Measurements from ENCODE around the gene HSPA8. TPM values are rescaled to one million over a fixed set of nuclear protein-coding genes. Genes with fewer than 3 reads are reported as not detected.
"Not testable (repeated sequence)": the region's sequence is repeated elsewhere in the genome, so short reads cannot be mapped to it uniquely, and the experiment has no call there.

The HSPA8 gene
- total RNA-seq, 1 donor from 2014 or later: 1,578 TPM

- no peak for DNase-seq (ENCODE audit: extremely low read depth, low read depth, low spot score)
Observed at GRCh38 chr11:123072762-123073161, 10.8 kb upstream of the HSPA8 start.

DNA sequence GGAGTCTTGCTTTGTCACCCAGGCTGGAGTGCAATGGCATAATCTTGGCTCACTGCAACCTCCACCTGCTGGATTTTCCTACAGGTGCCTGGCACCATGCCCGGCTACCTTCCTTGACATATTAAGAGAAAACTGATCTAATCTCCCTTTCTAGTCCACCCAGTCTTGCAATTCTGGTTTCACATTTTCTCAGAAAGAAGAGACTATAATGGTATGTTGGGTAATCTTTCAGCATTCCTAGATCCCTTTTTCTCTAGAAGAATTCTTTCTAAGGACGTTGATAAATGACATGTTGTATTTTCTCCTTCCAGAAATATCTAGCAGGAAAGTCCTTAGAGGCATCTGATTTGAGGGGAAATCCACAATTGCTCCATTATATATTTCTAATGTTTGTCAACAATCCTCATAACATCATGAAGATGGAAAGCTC is 10.4 kb upstream of the HSPA8 start:
- DNase-seq (ENCODE audit: extremely low read depth, low read depth, low spot score): no peak

DNA sequence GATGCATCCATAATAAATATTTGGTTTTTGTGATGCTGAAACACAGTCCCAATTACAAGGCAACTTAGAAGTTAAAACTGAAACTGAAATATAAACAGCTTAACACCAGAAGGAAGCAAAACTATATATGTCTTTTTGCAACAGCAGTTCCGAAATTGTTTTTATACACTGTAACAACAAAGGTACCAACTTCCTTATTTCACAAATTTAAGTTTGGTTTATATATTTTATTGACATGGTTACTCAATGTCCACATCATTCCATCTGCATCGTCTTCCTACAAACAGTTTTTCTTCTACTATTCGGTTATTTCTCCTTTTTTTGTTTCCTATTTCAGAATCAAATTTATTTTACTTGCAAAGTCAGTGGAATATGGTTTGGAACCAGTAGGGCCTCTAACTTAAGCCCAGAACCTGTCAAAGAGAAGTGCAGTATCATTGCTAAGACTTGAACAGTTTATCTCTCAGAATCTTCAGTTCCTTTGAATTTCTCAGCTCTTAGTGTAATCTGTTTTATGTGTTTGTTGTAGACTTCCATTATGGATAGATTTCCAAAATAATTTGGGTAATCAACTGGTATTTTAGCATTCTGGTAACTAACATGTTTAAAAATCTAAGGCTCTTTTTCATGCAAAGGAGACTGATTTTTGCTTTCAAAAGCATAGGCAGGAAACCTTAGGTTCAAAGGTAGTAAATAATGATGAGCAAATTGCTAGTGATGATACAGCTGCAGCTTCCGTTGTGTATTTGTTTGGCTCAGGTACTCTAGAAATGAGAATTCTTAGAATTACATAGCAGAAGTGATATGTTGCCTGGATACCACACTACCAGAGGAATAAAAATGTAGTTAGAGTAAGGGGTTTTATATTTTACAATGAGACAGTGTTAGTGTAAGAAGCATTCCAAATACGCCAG is 8.2 kb upstream of the HSPA8 start:
- DNase-seq (ENCODE audit: extremely low read depth, low read depth, low spot score): no peak

GRCh38 chr11:123065621-123066020 is 3.7 kb upstream of the HSPA8 start:
- no peak for DNase-seq (ENCODE audit: extremely low read depth, low read depth, low spot score)

DNA sequence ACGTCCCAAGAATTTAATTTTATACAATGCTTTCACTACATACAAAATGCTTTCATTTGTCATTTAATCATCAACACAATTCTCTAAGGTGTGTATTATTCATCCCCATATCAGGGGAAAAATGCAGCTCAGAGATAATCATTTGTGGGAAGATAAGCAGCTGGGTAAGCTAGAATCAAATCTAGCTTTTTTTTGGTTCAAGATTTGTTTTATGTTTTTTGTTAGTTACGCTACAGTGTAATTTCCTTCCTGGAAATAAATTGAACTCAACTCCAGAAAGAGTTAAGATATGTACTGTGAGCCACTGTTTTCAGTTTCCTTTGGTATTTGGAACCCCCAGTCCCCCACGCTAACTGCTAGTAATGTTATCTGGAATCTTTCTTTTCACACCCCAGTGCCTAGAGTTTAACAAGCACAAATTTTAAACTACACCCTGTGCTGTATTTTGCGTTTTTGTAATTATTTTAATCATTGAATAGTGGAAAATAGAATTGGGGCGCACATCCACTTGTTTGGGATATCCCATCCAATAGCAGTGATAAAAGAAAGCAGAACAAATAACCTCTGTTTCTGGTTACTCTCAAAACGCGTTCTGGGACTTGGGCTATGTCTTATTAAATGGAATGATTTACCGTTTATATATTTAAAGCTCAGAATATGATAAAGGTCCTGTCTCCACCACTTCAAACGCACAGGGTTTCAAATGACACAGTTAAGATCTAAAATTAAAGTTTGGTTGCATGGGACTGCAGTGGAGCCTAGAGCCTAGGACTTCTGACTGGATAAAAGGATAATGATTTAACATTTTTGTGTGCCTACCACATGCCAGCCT is 2.1 kb upstream of the HSPA8 start:
- no peak for DNase-seq (ENCODE audit: extremely low read depth, low read depth, low spot score)

DNA sequence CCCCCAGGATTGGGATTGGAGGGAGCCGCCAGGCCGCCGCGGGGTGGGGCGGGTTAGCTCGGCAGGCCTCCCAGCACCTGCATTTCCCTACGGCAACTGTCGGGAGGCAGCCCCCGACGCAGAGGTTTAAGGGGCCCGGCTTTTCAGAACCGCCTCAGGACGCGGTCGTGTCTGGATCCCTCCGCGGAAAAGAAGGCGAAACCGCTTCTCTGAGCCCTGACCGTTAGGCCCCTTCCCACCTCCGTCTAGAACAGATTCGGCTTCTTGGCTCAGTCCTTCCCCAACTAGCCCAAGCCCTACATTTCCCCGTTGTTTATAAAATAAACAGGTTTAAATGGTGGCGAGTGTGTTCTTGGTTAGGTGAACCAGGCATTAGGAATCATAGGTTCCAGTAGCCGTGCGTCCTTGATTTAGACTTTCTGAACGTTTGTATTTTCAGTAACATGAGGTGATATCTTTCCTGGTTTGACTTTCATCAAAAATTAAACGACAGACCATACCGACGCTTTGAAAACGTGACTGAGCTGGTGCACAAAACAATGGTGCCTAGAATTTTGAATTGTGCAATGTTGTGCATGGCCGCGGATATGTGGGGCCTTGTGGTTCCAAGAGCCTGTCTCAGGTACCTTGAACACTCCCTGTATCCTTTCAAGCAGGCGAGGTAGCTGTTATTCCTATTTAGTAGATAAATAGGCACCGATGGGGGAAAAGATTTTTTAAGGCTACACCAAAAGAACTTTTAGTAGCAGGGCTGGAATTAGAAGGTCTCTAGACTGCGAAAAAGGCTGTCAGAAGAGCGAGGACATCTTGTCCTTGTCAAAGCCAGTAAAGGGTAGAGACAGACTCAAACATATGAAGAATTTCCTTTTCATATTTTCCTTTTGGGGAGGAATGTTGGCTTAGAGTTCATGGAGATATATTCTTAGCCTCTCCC is 1.2 kb upstream of the HSPA8 start:
- peak; percentile 55 for DNase-seq (ENCODE audit: extremely low read depth, low read depth, low spot score)

DNA sequence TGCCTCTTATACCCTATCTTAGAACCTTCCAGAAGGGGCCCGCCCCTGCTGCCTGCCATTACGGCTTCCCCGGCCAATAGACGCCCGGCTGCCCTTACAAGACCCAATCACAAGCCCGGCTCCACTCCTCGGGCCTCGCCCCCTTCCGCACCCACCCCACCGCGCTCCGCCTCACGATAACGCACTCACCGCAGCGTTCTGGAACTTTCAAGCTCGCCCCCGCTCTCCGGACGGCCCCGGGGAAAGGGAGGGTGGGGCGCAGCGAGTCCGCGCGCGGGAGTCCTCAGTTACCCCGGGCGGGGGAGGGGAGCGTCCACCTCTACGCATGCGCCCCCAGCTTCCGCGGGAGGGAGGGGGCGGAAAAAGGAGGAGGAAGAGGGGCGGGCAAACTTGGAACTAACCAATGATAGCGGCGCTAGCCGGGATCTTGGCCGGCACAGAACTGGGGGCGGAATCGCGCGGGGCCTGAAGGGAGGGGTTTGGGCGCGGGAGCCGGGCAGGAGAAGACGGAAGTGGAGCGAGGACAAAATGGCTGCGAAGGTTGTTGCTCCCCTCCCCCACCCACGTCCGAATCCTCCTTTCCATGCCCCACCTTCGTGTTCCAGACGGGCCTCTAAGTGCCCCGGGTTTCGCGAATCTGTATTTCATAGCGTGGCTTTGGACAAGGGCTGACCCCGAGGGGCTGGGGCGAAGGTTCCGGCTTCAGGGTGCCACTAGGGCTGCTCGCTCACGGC is 389 bp upstream of the HSPA8 start:
- DNase-seq (ENCODE audit: extremely low read depth, low read depth, low spot score): peak; percentile 84

DNA sequence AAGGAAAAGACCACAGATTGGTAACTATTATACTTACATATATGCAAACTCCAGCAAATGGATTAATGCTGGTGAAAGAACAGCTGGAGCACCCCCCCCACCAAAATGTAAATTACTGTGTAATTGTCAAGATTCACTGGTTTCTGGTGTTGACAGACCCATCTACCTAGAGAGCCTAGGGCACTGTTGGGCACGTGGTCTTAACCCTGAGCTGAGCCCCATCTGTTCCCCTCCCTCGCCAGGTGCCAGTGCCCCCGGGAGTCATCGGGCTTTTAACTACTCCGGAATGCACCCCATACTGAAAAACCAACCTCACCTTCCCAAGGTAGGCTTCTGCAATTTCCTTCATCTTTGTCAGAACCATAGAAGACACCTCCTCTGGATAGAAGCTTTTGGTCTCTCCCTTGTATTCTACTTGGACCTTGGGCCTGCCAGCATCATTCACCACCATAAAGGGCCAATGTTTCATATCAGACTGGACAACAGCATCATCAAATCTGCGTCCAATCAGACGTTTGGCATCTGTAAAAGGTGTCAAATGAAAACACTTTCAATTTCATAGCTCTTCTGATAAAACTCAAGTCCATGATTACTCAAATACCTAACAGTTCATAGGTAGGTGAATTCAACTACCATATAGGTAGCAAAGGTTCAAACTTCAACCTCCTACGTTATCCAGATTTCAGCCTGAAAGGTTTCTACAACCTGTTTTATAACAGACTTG is 1.5 kb downstream of the HSPA8 start:
- DNase-seq (ENCODE audit: extremely low read depth, low read depth, low spot score): no peak

GRCh38 chr11:123059041-123059920 is 2.7 kb downstream of the HSPA8 start:
- not testable (repeated sequence) for DNase-seq (ENCODE audit: extremely low read depth, low read depth, low spot score)

- no peak for DNase-seq (ENCODE audit: extremely low read depth, low read depth, low spot score)
Observed at GRCh38 chr11:123057661-123058305, 4.2 kb downstream of the HSPA8 start.

- DNase-seq (ENCODE audit: extremely low read depth, low read depth, low spot score): no peak
Observed at GRCh38 chr11:123056835-123057491, 5.0 kb downstream of the HSPA8 start.

DNA sequence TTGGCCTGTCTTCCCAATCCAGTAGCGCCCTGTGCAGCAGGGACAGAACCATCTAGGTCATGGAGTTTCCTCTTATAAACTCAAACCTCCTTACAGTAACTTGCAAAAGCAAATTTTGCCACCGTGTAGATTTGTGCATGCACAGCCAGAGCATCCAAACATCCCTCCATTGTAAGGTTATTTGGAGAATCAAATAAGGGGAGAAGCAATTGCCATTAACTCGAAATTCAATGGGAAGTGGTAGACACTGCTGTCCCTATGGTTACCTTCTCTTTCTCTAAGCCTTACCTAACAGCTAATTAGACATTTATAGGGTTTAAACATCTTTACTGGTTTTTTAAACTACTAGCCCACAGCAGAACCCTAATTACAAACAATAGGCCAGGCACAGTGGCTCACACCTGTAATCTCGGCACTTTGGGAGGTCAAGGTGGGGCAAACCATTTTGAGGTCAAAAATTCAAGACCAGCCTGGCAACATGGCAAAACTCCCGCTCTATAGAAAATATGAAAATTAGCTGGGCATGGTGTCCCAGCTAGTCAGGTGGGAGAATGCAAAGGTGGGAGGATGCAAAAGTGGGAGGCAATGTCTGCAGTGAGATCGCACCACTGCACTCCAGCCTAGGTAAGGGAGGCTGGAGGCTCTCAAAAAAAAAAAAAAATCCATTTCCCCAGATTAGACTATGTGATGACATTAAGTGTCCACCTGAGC is 6.6 kb downstream of the HSPA8 start:
- DNase-seq (ENCODE audit: extremely low read depth, low read depth, low spot score): no peak

- DNase-seq (ENCODE audit: extremely low read depth, low read depth, low spot score): peak; percentile 58
Observed at GRCh38 chr11:123054301-123055065, 7.5 kb downstream of the HSPA8 start.

GRCh38 chr11:123052901-123053721 is 8.8 kb downstream of the HSPA8 start:
- no peak for DNase-seq (ENCODE audit: extremely low read depth, low read depth, low spot score)

GRCh38 chr11:123051634-123052033 is 10.3 kb downstream of the HSPA8 start:
- DNase-seq (ENCODE audit: extremely low read depth, low read depth, low spot score): no peak
